NB4 (cell line): ENCODE results near the gene SLC19A1.

ENCODE experiments used
- MYC ChIP-seq: IDR thresholded peaks from 2 replicates; pipeline ENCODE4 v1.6.1; 2011; ENCODE audit warnings: low read depth, low read length
- POLR2A ChIP-seq: IDR thresholded peaks from 2 replicates; pipeline ENCODE4 v1.6.1; 2011; ENCODE audit warnings: mild to moderate bottlenecking; ENCODE audit not compliant: insufficient read length; ENCODE audit errors: extremely low read depth
- TF ChIP-seq, protein P1 (sequence below): IDR thresholded peaks from one replicate; pipeline ENCODE4 v1.5.1; 2012; ENCODE audit warnings: low read depth, low read length

DNA sequence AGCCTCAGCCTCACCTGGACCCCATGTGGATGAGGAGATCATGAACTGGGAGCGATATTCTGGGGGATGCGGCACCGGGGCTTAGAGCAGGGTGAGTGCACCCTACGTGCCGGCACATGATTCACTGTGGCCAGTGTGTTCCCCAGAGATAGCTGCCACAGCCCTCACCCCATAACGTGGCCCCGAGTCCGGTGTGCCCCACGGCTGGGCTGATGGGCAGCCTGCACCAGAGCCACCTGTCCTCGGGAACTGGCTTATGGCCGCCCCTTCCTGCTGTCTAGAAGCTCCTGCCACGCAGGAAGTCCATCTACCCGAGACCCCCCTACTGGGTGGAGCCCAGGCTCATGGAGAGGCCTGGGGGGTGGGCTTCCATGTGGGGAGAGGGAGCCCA lies 39.1 kb upstream of the SLC19A1 start:
- TF ChIP-seq, protein P1, sequence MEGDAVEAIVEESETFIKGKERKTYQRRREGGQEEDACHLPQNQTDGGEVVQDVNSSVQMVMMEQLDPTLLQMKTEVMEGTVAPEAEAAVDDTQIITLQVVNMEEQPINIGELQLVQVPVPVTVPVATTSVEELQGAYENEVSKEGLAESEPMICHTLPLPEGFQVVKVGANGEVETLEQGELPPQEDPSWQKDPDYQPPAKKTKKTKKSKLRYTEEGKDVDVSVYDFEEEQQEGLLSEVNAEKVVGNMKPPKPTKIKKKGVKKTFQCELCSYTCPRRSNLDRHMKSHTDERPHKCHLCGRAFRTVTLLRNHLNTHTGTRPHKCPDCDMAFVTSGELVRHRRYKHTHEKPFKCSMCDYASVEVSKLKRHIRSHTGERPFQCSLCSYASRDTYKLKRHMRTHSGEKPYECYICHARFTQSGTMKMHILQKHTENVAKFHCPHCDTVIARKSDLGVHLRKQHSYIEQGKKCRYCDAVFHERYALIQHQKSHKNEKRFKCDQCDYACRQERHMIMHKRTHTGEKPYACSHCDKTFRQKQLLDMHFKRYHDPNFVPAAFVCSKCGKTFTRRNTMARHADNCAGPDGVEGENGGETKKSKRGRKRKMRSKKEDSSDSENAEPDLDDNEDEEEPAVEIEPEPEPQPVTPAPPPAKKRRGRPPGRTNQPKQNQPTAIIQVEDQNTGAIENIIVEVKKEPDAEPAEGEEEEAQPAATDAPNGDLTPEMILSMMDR = no peak
- no peak for TF ChIP-seq POLR2A
- no peak for TF ChIP-seq MYC
